HUES64 (cell line): ENCODE measurements around the gene SYTL3.
"Not testable (repeated sequence)": the region's sequence is repeated elsewhere in the genome, so short reads cannot be mapped to it uniquely, and the experiment has no call there.

Experiments used
- H3K27ac ChIP-seq: 2 replicates; pipeline ENCODE4 v1.7.0; 2013; ENCODE audit warnings: low read depth, low read length, inconsistent platforms
- H3K27me3 ChIP-seq: 2 replicates; pipeline ENCODE4 v1.6.1; 2013; ENCODE audit warnings: mild to moderate bottlenecking, low read length; ENCODE audit not compliant: insufficient read depth
- H3K36me3 ChIP-seq: 2 replicates; pipeline ENCODE4 v1.6.1; 2013; ENCODE audit warnings: mild to moderate bottlenecking, low read length; ENCODE audit not compliant: insufficient read depth
- H3K4me1 ChIP-seq: 2 replicates; pipeline ENCODE4 v1.6.1; 2013; ENCODE audit warnings: mild to moderate bottlenecking, low read length, moderate library complexity; ENCODE audit not compliant: insufficient read depth
- H3K4me3 ChIP-seq: 2 replicates; pipeline ENCODE4 v1.5.1; 2013; ENCODE audit warnings: mild to moderate bottlenecking, low read length, moderate library complexity
- H3K9ac ChIP-seq: 2 replicates; pipeline ENCODE4 v1.6.1; 2013; ENCODE audit warnings: mild to moderate bottlenecking, low read depth, low read length
- H3K9me3 ChIP-seq: 2 replicates; pipeline ENCODE4 v1.6.1; 2013; ENCODE audit warnings: low read depth, low read length; ENCODE audit not compliant: insufficient read depth
- WGBS: fragments of 150-250, 120-280 bp; methylation state at CpG from one replicate; pipeline ENCODE4 v1.1.7; 2013; ENCODE audit warnings: missing lambda C conversion rate; 5-methylcytosine and 5-hydroxymethylcytosine counted together

SYTL3 gene

DNA sequence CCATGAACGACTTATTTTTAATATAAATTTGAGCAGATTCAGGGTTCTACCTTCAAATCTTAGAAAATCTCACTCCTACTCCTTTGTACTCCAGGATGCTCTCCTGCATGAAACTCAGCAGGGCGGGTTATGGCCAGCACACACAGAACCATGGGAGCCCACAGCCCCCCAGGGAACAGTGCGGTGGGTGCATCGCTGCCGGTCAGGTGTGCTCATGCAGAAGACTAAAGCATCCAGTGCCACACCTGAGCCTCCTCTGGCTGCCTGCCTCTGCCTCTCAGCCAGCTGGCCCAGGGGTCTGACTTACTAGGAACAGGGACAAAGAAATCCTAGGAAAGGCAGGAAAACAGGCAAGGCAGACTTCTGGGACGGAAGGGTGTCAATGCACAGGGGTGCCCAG lies 137.5 kb downstream of the SYTL3 start:
- H3K9me3 ChIP-seq: no peaks in the 10 kb centered on the region
- peaks cover 80% of the 10 kb centered on the region for H3K36me3 ChIP-seq
- no peak overlapping the region for H3K27ac ChIP-seq
- WGBS: 96% methylated on average over 6 of the region's 6 CpGs
- H3K9ac ChIP-seq: no peak overlapping the region
- H3K4me1 ChIP-seq: no peaks in the 10 kb centered on the region
- H3K4me3 ChIP-seq: no peak overlapping the region
- H3K27me3 ChIP-seq: no peaks in the 10 kb centered on the region

GRCh38 chr6:158789115-158789917 lies 139.5 kb downstream of the SYTL3 start:
- H3K4me3 ChIP-seq: no peak overlapping the region
- H3K36me3 ChIP-seq: peaks cover 61% of the 10 kb centered on the region
- H3K27ac ChIP-seq: peak overlapping the region; percentile 40; the same call in 1 of the 2 replicates
- H3K27me3 ChIP-seq: no peaks in the 10 kb centered on the region
- no peak overlapping the region for H3K9ac ChIP-seq
- H3K9me3 ChIP-seq: no peaks in the 10 kb centered on the region
- 91% methylated on average over 11 of the region's 11 CpGs for WGBS
- peaks cover 6% of the 10 kb centered on the region; the same call in 1 of the 2 replicates for H3K4me1 ChIP-seq

GRCh38 chr6:158791274-158791855 lies 141.5 kb downstream of the SYTL3 start:
- peaks cover 18% of the 10 kb centered on the region for H3K4me1 ChIP-seq
- no peak overlapping the region for H3K9ac ChIP-seq
- no peak overlapping the region for H3K4me3 ChIP-seq
- no peaks in the 10 kb centered on the region for H3K27me3 ChIP-seq
- 86% methylated on average over 6 of the region's 7 CpGs for WGBS
- no peaks in the 10 kb centered on the region for H3K9me3 ChIP-seq
- no peak overlapping the region for H3K27ac ChIP-seq
- peaks cover 51% of the 10 kb centered on the region for H3K36me3 ChIP-seq

- not testable (repeated sequence) for H3K9ac ChIP-seq, H3K4me3 ChIP-seq, H3K9me3 ChIP-seq, H3K27me3 ChIP-seq, H3K27ac ChIP-seq
- H3K36me3 ChIP-seq: peaks cover 46% of the 10 kb centered on the region
- H3K4me1 ChIP-seq: peaks cover 30% of the 10 kb centered on the region
- WGBS: 88% methylated on average over 10 of the region's 10 CpGs
Observed at GRCh38 chr6:158792505-158792904, 142.7 kb downstream of the SYTL3 start.

GRCh38 chr6:158793432-158793831 lies 143.6 kb downstream of the SYTL3 start:
- 34% methylated on average over 1 of the region's 1 CpG for WGBS
- H3K4me1 ChIP-seq: peaks cover 38% of the 10 kb centered on the region
- H3K27me3 ChIP-seq: no peaks in the 10 kb centered on the region
- no peak overlapping the region for H3K9ac ChIP-seq
- peaks cover 43% of the 10 kb centered on the region for H3K36me3 ChIP-seq
- H3K27ac ChIP-seq: no peak overlapping the region
- H3K4me3 ChIP-seq: no peak overlapping the region
- H3K9me3 ChIP-seq: no peaks in the 10 kb centered on the region

- Histone ChIP-seq H3K4me1 (peaks cover 55% of the 10 kb centered on the region), H3K27ac (no peak overlapping the region)
Observed at GRCh38 chr6:158795516-158795915, 145.7 kb downstream of the SYTL3 start.

GRCh38 chr6:158796353-158796752 lies 146.5 kb downstream of the SYTL3 start:
- H3K4me3 ChIP-seq: no peak overlapping the region

More at GRCh38 chr6:158795516-158795915, 145.7 kb downstream of the SYTL3 start:
- H3K27me3 ChIP-seq: no peaks in the 10 kb centered on the region
- H3K9me3 ChIP-seq: no peaks in the 10 kb centered on the region
- H3K9ac ChIP-seq: no peak overlapping the region
- H3K4me3 ChIP-seq: no peak overlapping the region
- WGBS: 92% methylated on average over 5 of the region's 5 CpGs
- peaks cover 30% of the 10 kb centered on the region for H3K36me3 ChIP-seq

DNA sequence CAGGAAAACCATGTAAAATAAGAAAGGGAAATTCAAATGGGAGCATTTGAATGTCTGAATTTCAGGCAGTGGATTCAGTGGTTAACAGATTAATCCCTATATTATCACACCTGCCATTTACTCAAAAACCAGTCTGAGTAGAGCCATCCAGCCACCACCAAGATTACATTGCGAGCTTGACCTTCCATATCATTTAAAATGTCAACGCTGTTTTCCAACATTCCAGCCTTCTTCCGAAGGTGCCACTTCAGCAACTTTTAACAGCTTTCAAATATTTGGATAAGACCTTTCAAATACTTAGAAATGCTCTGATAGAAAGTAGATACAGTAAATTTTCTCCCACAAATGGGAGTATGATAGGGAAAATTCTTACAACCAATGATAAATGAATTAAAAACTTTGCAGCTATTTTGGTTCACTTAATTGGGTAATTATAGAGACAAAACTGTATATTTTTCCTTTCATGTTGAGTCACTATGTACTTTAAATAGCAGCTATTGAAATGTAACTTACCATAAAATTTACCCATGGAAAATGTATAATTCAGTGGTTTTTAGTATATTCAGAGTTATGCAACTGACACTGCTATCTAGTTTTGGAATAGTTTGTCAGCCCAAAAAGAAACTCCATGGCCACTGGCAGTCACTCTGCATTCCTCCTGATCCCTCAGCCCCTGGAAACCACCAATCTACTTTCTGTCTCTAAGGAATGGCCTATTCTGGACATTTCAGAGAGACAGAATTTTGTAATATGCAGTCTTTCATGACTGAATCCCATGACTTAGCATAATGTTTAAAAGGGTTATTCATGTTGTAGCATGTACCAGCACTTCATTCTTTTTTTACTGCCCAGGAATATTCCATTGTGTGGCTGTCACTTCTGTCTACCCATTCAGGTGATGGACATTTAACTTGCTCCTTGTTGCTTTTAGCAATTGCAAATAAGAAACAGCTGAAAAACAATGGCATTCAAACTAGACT lies 147.8 kb downstream of the SYTL3 start:
- WGBS: 89% methylated on average over 3 of the region's 3 CpGs
- peaks cover 27% of the 10 kb centered on the region for H3K36me3 ChIP-seq
- no peak overlapping the region for H3K27ac ChIP-seq
- H3K9me3 ChIP-seq: no peaks in the 10 kb centered on the region
- H3K27me3 ChIP-seq: no peaks in the 10 kb centered on the region
- H3K9ac ChIP-seq: no peak overlapping the region
- H3K4me3 ChIP-seq: no peak overlapping the region
- H3K4me1 ChIP-seq: peaks cover 61% of the 10 kb centered on the region

More at GRCh38 chr6:158796353-158796752, 146.5 kb downstream of the SYTL3 start:
- WGBS: 59% methylated on average over 3 of the region's 3 CpGs
- peaks cover 55% of the 10 kb centered on the region for H3K4me1 ChIP-seq
- no peaks in the 10 kb centered on the region for H3K9me3 ChIP-seq
- H3K9ac ChIP-seq: no peak overlapping the region
- H3K36me3 ChIP-seq: peaks cover 27% of the 10 kb centered on the region
- no peak overlapping the region for H3K27ac ChIP-seq
- H3K27me3 ChIP-seq: no peaks in the 10 kb centered on the region

DNA sequence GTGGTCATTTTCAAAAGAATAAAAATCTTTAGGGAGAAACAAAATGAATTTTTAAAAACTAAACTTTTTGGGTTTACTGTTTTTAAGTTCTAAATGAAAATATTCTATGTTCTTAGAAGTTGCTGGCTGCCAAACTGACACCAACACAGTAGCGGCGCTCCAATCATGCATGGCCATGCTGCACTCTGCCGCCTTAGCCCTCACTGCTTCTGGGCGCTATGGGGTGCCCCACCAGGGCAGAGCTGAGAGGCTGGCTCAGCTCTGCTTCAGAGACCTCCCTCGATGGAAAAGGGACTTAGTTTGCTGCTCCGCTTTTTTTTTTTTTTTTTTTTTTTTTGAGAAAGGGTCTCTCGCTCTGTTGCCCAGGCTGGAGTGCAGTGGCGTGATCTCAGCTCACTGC lies 148.5 kb downstream of the SYTL3 start:
- H3K4me3 ChIP-seq: no peak overlapping the region
- H3K4me1 ChIP-seq: peaks cover 65% of the 10 kb centered on the region
- WGBS: 89% methylated on average over 8 of the region's 8 CpGs
- peaks cover 32% of the 10 kb centered on the region for H3K36me3 ChIP-seq
- H3K9ac ChIP-seq: no peak overlapping the region
- H3K9me3 ChIP-seq: no peaks in the 10 kb centered on the region
- H3K27me3 ChIP-seq: no peaks in the 10 kb centered on the region
- H3K27ac ChIP-seq: no peak overlapping the region

DNA sequence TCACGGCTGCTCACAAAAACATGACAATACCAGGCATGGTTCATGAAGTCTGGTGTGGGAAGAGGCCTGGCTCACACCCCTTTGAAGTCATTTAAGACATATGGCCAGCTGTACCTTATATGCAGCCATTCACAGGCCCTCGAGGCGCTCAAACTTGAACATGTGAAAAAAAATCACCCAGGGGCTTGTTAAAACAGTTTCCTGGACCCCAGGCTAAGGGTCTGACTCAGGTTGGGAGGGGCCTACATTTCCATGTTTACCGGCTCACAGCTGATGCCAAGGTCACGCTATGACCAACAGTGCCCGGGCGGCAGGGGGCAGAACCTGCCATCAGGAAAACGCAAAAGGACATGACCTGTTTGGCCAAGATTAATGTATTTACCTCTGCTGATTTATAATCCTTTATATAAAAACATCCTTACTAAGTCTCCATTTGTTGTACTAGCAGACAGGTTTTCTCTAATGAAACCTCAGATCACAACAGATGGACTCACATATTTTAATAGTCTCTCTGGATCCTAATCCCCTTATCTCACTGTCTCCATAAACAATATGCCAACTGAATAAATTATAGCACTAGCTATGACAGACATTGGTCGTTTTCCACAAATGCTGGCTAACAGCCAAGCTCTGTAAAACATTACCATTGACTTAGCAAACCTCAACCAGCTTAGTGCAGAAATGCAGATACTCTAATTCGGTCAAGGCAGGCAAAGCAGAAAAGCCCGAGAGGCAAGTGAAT lies 149.4 kb downstream of the SYTL3 start:
- Histone ChIP-seq H3K27me3 (no peaks in the 10 kb centered on the region), H3K9me3 (no peaks in the 10 kb centered on the region), H3K36me3 (peaks cover 34% of the 10 kb centered on the region), H3K4me1 (peaks cover 68% of the 10 kb centered on the region), H3K27ac (no peak overlapping the region), H3K4me3 (no peak overlapping the region), H3K9ac (no peak overlapping the region)
- WGBS: 89% methylated on average over 10 of the region's 11 CpGs
